ENCODE data around the gene ADGRF5.

Gene ADGRF5

GRCh38 chr6:46927066-46927465, 5.3 kb upstream of the ADGRF5 start:
- H3K9ac ChIP-seq (ENCODE audit: low read length): no peak overlapping the region
- H3K27ac ChIP-seq (ENCODE audit: low read depth, low read length): no peak overlapping the region
- H3K36me3 ChIP-seq (ENCODE audit: insufficient read depth, low read length): no peaks in the 10 kb centered on the region
- H3K9me3 ChIP-seq (ENCODE audit: low read length): no peaks in the 10 kb centered on the region
- H3K27me3 ChIP-seq (ENCODE audit: control insufficient read depth in 1 of 2, insufficient read depth in 2 of 2, low read length in 2 of 2): no peaks in the 10 kb centered on the region
- H3K4me3 ChIP-seq (ENCODE audit: low read depth in 1 of 2, low read length in 2 of 2): no peak overlapping the region
- H3K4me1 ChIP-seq (ENCODE audit: insufficient read depth, low read length): no peaks in the 10 kb centered on the region

DNA sequence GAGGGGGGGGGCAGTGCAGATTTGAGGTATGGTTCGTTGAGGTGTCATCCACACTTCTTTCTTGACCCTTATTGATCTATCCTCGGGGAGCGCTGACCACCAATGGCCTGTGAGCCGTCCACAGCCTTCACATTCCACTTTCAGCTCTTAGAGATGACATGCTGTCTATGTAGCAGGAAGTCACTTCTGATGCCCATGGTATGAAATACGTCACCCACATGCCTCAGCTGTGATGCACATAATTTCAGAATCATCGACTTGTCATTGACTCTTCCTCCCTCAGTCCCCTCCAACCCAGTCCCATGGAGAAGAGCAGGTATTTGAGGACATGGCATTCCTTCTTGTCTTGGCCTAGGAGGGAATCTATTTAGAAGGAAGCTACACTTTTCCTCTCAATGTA, 4.7 kb upstream of the ADGRF5 start:
- H3K9me3 ChIP-seq (ENCODE audit: low read length): no peaks in the 10 kb centered on the region
- no peaks in the 10 kb centered on the region for H3K4me1 ChIP-seq (ENCODE audit: insufficient read depth, low read length)
- no peak overlapping the region for H3K4me3 ChIP-seq (ENCODE audit: low read depth in 1 of 2, low read length in 2 of 2)
- H3K27ac ChIP-seq (ENCODE audit: low read depth, low read length): no peak overlapping the region
- H3K27me3 ChIP-seq (ENCODE audit: control insufficient read depth in 1 of 2, insufficient read depth in 2 of 2, low read length in 2 of 2): no peaks in the 10 kb centered on the region
- H3K36me3 ChIP-seq (ENCODE audit: insufficient read depth, low read length): no peaks in the 10 kb centered on the region
- H3K9ac ChIP-seq (ENCODE audit: low read length): no peak overlapping the region

GRCh38 chr6:46925563-46926253, 4.0 kb upstream of the ADGRF5 start:
- Histone ChIP-seq H3K36me3 (ENCODE audit: insufficient read depth, low read length) (no peaks in the 10 kb centered on the region), H3K27me3 (ENCODE audit: control insufficient read depth in 1 of 2, insufficient read depth in 2 of 2, low read length in 2 of 2) (no peaks in the 10 kb centered on the region), H3K4me3 (ENCODE audit: low read depth in 1 of 2, low read length in 2 of 2) (no peak overlapping the region), H3K9ac (ENCODE audit: low read length) (no peak overlapping the region), H3K27ac (ENCODE audit: low read depth, low read length) (no peak overlapping the region), H3K4me1 (ENCODE audit: insufficient read depth, low read length) (no peaks in the 10 kb centered on the region), H3K9me3 (ENCODE audit: low read length) (no peaks in the 10 kb centered on the region)

GRCh38 chr6:46923476-46923875, 1.7 kb upstream of the ADGRF5 start:
- Histone ChIP-seq H3K9ac (ENCODE audit: low read length) (no peak overlapping the region), H3K27me3 (ENCODE audit: control insufficient read depth in 1 of 2, insufficient read depth in 2 of 2, low read length in 2 of 2) (no peaks in the 10 kb centered on the region), H3K27ac (ENCODE audit: low read depth, low read length) (no peak overlapping the region), H3K36me3 (ENCODE audit: insufficient read depth, low read length) (no peaks in the 10 kb centered on the region), H3K4me1 (ENCODE audit: insufficient read depth, low read length) (no peaks in the 10 kb centered on the region), H3K9me3 (ENCODE audit: low read length) (no peaks in the 10 kb centered on the region), H3K4me3 (ENCODE audit: low read depth in 1 of 2, low read length in 2 of 2) (no peak overlapping the region)

- Histone ChIP-seq H3K9ac (ENCODE audit: low read length) (no peak overlapping the region), H3K4me3 (ENCODE audit: low read depth in 1 of 2, low read length in 2 of 2) (no peak overlapping the region), H3K27ac (ENCODE audit: low read depth, low read length) (no peak overlapping the region), H3K4me1 (ENCODE audit: insufficient read depth, low read length) (no peaks in the 10 kb centered on the region), H3K27me3 (ENCODE audit: control insufficient read depth in 1 of 2, insufficient read depth in 2 of 2, low read length in 2 of 2) (no peaks in the 10 kb centered on the region), H3K9me3 (ENCODE audit: low read length) (no peaks in the 10 kb centered on the region), H3K36me3 (ENCODE audit: insufficient read depth, low read length) (no peaks in the 10 kb centered on the region)
These were observed 679 bp downstream of the ADGRF5 start for GRCh38 chr6:46921059-46921458.

- H3K9ac ChIP-seq (ENCODE audit: low read length): no peak overlapping the region
- no peak overlapping the region for H3K27ac ChIP-seq (ENCODE audit: low read depth, low read length)
- H3K4me3 ChIP-seq (ENCODE audit: low read depth in 1 of 2, low read length in 2 of 2): no peak overlapping the region
- no peaks in the 10 kb centered on the region for H3K4me1 ChIP-seq (ENCODE audit: insufficient read depth, low read length)
- H3K27me3 ChIP-seq (ENCODE audit: control insufficient read depth in 1 of 2, insufficient read depth in 2 of 2, low read length in 2 of 2): no peaks in the 10 kb centered on the region
- H3K9me3 ChIP-seq (ENCODE audit: low read length): no peaks in the 10 kb centered on the region
- no peaks in the 10 kb centered on the region for H3K36me3 ChIP-seq (ENCODE audit: insufficient read depth, low read length)
These were observed 2.9 kb downstream of the ADGRF5 start for GRCh38 chr6:46918806-46919205.

- no peak overlapping the region for H3K4me3 ChIP-seq (ENCODE audit: low read depth in 1 of 2, low read length in 2 of 2)
- H3K27ac ChIP-seq (ENCODE audit: low read depth, low read length): no peak overlapping the region
These were observed 4.7 kb downstream of the ADGRF5 start for GRCh38 chr6:46917002-46917545.

DNA sequence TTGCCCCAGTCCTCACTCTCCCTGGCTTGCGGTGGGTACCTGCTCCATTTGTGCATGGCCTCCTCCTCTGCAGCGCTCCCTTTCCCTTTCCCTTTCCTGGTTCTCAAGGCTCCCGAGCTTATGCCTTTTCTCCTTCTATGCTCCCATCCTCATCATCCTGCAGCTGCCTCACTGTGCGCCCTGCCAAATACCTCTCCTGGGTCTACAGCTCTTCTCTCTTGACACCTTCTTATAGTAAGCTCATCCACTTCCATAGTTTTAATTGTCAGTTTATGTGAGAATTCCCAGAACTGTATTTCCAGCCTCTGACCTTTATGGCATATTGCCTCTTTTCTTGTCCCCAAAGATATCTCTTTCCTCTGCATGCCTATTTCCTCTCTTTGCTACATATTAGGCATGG, 5.9 kb downstream of the ADGRF5 start:
- Histone ChIP-seq H3K4me1 (ENCODE audit: insufficient read depth, low read length) (no peaks in the 10 kb centered on the region), H3K27me3 (ENCODE audit: control insufficient read depth in 1 of 2, insufficient read depth in 2 of 2, low read length in 2 of 2) (no peaks in the 10 kb centered on the region), H3K9me3 (ENCODE audit: low read length) (no peaks in the 10 kb centered on the region), H3K9ac (ENCODE audit: low read length) (no peak overlapping the region), H3K4me3 (ENCODE audit: low read depth in 1 of 2, low read length in 2 of 2) (no peak overlapping the region), H3K27ac (ENCODE audit: low read depth, low read length) (no peak overlapping the region), H3K36me3 (ENCODE audit: insufficient read depth, low read length) (no peaks in the 10 kb centered on the region)

More at GRCh38 chr6:46917002-46917545, 4.7 kb downstream of the ADGRF5 start:
- Histone ChIP-seq H3K4me1 (ENCODE audit: insufficient read depth, low read length) (no peaks in the 10 kb centered on the region), H3K36me3 (ENCODE audit: insufficient read depth, low read length) (no peaks in the 10 kb centered on the region), H3K9me3 (ENCODE audit: low read length) (no peaks in the 10 kb centered on the region), H3K9ac (ENCODE audit: low read length) (no peak overlapping the region), H3K27me3 (ENCODE audit: control insufficient read depth in 1 of 2, insufficient read depth in 2 of 2, low read length in 2 of 2) (no peaks in the 10 kb centered on the region)

- H3K9ac ChIP-seq (ENCODE audit: low read length): no peak overlapping the region
- H3K9me3 ChIP-seq (ENCODE audit: low read length): no peaks in the 10 kb centered on the region
- no peaks in the 10 kb centered on the region for H3K36me3 ChIP-seq (ENCODE audit: insufficient read depth, low read length)
- no peaks in the 10 kb centered on the region for H3K4me1 ChIP-seq (ENCODE audit: insufficient read depth, low read length)
- no peak overlapping the region for H3K4me3 ChIP-seq (ENCODE audit: low read depth in 1 of 2, low read length in 2 of 2)
- H3K27me3 ChIP-seq (ENCODE audit: control insufficient read depth in 1 of 2, insufficient read depth in 2 of 2, low read length in 2 of 2): no peaks in the 10 kb centered on the region
- H3K27ac ChIP-seq (ENCODE audit: low read depth, low read length): no peak overlapping the region
These were observed 6.4 kb downstream of the ADGRF5 start for GRCh38 chr6:46915380-46915779.

- no peak overlapping the region for H3K9ac ChIP-seq (ENCODE audit: low read length)
- no peaks in the 10 kb centered on the region for H3K9me3 ChIP-seq (ENCODE audit: low read length)
- no peaks in the 10 kb centered on the region for H3K4me1 ChIP-seq (ENCODE audit: insufficient read depth, low read length)
- H3K27me3 ChIP-seq (ENCODE audit: control insufficient read depth in 1 of 2, insufficient read depth in 2 of 2, low read length in 2 of 2): no peaks in the 10 kb centered on the region
- no peak overlapping the region for H3K27ac ChIP-seq (ENCODE audit: low read depth, low read length)
- no peaks in the 10 kb centered on the region for H3K36me3 ChIP-seq (ENCODE audit: insufficient read depth, low read length)
- no peak overlapping the region for H3K4me3 ChIP-seq (ENCODE audit: low read depth in 1 of 2, low read length in 2 of 2)
These were observed 7.4 kb downstream of the ADGRF5 start for GRCh38 chr6:46914279-46914810.

DNA sequence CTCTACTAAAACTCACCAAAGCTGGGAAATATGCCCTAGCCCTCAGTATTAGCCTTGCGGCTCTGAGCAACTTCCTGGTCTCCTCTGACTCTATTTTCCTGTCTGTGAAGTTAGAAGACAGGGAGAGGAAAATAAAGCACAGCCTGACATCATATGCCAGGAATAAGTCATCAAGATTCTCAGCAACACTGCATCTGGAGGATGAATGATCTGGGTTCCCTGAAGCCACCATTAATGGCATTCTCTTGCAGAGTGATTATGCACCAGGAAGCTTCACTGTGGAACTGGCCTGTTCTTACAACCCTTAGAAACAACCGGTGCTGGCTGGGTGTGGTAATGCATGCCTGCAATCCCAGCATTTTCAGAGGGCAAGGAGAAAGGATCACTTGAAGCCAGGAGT, 12.4 kb downstream of the ADGRF5 start:
- H3K36me3 ChIP-seq (ENCODE audit: insufficient read depth, low read length): no peaks in the 10 kb centered on the region
- no peak overlapping the region for H3K9ac ChIP-seq (ENCODE audit: low read length)
- H3K27me3 ChIP-seq (ENCODE audit: control insufficient read depth in 1 of 2, insufficient read depth in 2 of 2, low read length in 2 of 2): no peaks in the 10 kb centered on the region
- H3K4me3 ChIP-seq (ENCODE audit: low read depth in 1 of 2, low read length in 2 of 2): no peak overlapping the region
- no peaks in the 10 kb centered on the region for H3K9me3 ChIP-seq (ENCODE audit: low read length)
- no peak overlapping the region for H3K27ac ChIP-seq (ENCODE audit: low read depth, low read length)
- no peaks in the 10 kb centered on the region for H3K4me1 ChIP-seq (ENCODE audit: insufficient read depth, low read length)

DNA sequence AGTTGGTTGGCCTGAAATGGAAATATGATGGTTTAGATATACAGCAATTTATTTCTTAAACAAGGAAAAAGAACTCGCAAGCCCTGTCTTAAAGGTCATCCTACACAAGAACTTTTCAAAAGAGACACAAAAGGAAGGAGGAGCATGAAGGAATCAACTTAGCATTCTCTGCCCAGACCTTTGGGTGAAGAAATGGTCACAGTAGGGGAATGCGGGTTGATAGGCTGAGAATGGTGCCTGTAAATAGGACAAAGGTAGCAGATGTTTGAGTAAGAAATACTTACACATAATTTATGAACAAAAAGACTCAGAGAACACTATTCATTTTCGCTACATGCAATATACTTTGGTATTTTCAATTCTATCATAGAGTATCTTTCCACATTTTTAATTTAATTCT, 15.0 kb downstream of the ADGRF5 start:
- H3K4me3 ChIP-seq (ENCODE audit: low read depth in 1 of 2, low read length in 2 of 2): no peak overlapping the region
- no peaks in the 10 kb centered on the region for H3K27me3 ChIP-seq (ENCODE audit: control insufficient read depth in 1 of 2, insufficient read depth in 2 of 2, low read length in 2 of 2)
- H3K27ac ChIP-seq (ENCODE audit: low read depth, low read length): no peak overlapping the region
- no peaks in the 10 kb centered on the region for H3K4me1 ChIP-seq (ENCODE audit: insufficient read depth, low read length)
- no peaks in the 10 kb centered on the region for H3K9me3 ChIP-seq (ENCODE audit: low read length)
- H3K36me3 ChIP-seq (ENCODE audit: insufficient read depth, low read length): no peaks in the 10 kb centered on the region
- no peak overlapping the region for H3K9ac ChIP-seq (ENCODE audit: low read length)

Data from muscle layer of colon (tissue), 2 donors.